AG09309 (cell line): ENCODE data around the gene RAB25.
"Not testable (repeated sequence)": the region's sequence is repeated elsewhere in the genome, so short reads cannot be mapped to it uniquely, and the experiment has no call there.

ENCODE experiments used
- DNase-seq: peaks from one replicate; pipeline ENCODE4 v3.0.0-alpha.2; 2010; ENCODE audit warnings: low read depth
- H3K4me3 ChIP-seq: 2 replicates; pipeline ENCODE4 v1.5.1; 2011; ENCODE audit warnings: mild to moderate bottlenecking, low read depth, low read length, moderate library complexity; ENCODE audit not compliant: control insufficient read depth
- CTCF ChIP-seq: IDR thresholded peaks from 2 replicates; pipeline ENCODE4 v1.5.1; 2011; ENCODE audit warnings: mild to moderate bottlenecking, low read depth, low read length, inconsistent platforms; ENCODE audit not compliant: insufficient read depth, control insufficient read depth; ENCODE audit errors: missing control alignments

Gene RAB25

GRCh38 chr1:156112276-156113137 lies 51.5 kb downstream of the RAB25 start:
- DNase-seq: no peak
- TF ChIP-seq CTCF: no peak
- no peak overlapping the region for H3K4me3 ChIP-seq

- peak overlapping the region; percentile 93 for H3K4me3 ChIP-seq
- no peak for TF ChIP-seq CTCF
- no peak for DNase-seq
Measured at GRCh38 chr1:156113282-156113950, 52.5 kb downstream of the RAB25 start.

GRCh38 chr1:156114101-156114918 lies 53.4 kb downstream of the RAB25 start, which contains the start of gene LMNA:
Gene LMNA (plus strand): TSS chr1:156114711. CDS start chr1:156114919, 208 bp downstream.
- TF ChIP-seq CTCF: no peak
- H3K4me3 ChIP-seq: peak within 1 kb of the TSS; percentile 93
- DNase-seq: peak; percentile 93

- TF ChIP-seq CTCF: no peak
- peak overlapping the region; percentile 93 for H3K4me3 ChIP-seq
- DNase-seq: no peak
Measured at GRCh38 chr1:156114919-156115513, 54.1 kb downstream of the RAB25 start.

GRCh38 chr1:156115514-156116374 lies 54.8 kb downstream of the RAB25 start:
- TF ChIP-seq CTCF: no peak
- no peak for DNase-seq
- peak overlapping the region; percentile 93 for H3K4me3 ChIP-seq

GRCh38 chr1:156116731-156117130 lies 55.8 kb downstream of the RAB25 start:
- H3K4me3 ChIP-seq: peak overlapping the region; percentile 93
- DNase-seq: not testable (repeated sequence)
